Motor neuron (in vitro differentiated cells): ENCODE results near the gene CNIH3. TPM values are rescaled to one million over a fixed set of nuclear protein-coding genes. Genes with fewer than 3 reads are reported as not detected.

Experiments
- ATAC-seq, 8 experiments: fragments of 200-7000 bp; cut with Tn5 transposase; replicated peaks in 6 of 8; 2 replicates each; pipeline ENCODE4 v1.8.0; 2021; ENCODE audit warnings: mild to moderate bottlenecking in 8 of 8, moderate library complexity in 8 of 8
- H3K27ac ChIP-seq, 2 donors: fragments of 250-450 bp; sonication (Bioruptor Pico); 2 replicates each; pipeline ENCODE4 v1.9.0; 2021; ENCODE audit warnings: antibody characterized with exemption in 2 of 2, mild to moderate bottlenecking in 2 of 2, moderate library complexity in 1 of 2
- H3K4me1 ChIP-seq, 2 donors: fragments of 250-450 bp; sonication (Bioruptor Pico); replicated peaks in 1 of 2; 2 replicates each; pipeline ENCODE4 v1.6.1; 2021; ENCODE audit warnings: antibody characterized with exemption in 2 of 2, mild to moderate bottlenecking in 2 of 2, moderate library complexity in 1 of 2
- H3K4me3 ChIP-seq, 5 donors: fragments of 250-450 bp; sonication (Bioruptor Pico); 2 replicates each; pipeline ENCODE4 v1.9.0; 2021; ENCODE audit warnings: antibody characterized with exemption in 5 of 5, mild to moderate bottlenecking in 5 of 5, moderate library complexity in 4 of 5
- WGBS, 10 experiments: fragments of 450-650 bp; shearing (Covaris generic); methylation state at CpG; one replicate each; pipeline ENCODE4 v1.0.0; 2022; 5-methylcytosine and 5-hydroxymethylcytosine counted together
- in situ Hi-C, 9 experiments: fragments of 400-800 bp; cut with MboI; loops; one replicate each; pipeline ENCODE4 v1.15.0; 2021; ENCODE audit warnings: low sequenced_read_pairs in 9 of 9, low pct_unique_long_range_greater_than_20kb in 2 of 9; ENCODE audit not compliant: unreplicated experiment in 9 of 9
- total RNA-seq, 8 experiments: library from RNA; unstranded; fragments of 300-600 nt; gene quantifications; 2 replicates each; pipeline versions ENCODE4 v1.2.3 to v1.2.4, GENCODE V29; 2022

Gene CNIH3
- total RNA-seq, 8 experiments from 2014 or later, result 2.4 to 13.5 (median 8.8) TPM

- no peak overlapping the region for H3K27ac ChIP-seq
Observed at GRCh38 chr1:224620105-224620504, 4.0 kb downstream of the CNIH3 start.

GRCh38 chr1:224621813-224622682, 5.9 kb downstream of the CNIH3 start:
- in situ Hi-C loops, result no loop called here
- peak in 1 of 8 experiments; percentile 58 for ATAC-seq
- Histone ChIP-seq H3K4me1 (peaks cover 0 to 2% of the 10 kb centered on the region in 2 donors), H3K4me3 (no peak overlapping the region), H3K27ac (no peak overlapping the region)
- WGBS, 10 experiments, result 46 to 100% (median 75%) methylated on average over 2 to 7 of the region's 7 CpGs; no CpG with 5 or more reads in 1 of the 10 experiments

More at GRCh38 chr1:224620105-224620504, 4.0 kb downstream of the CNIH3 start:
- Histone ChIP-seq H3K4me1 (peaks cover 0 to 7% of the 10 kb centered on the region in 2 donors), H3K4me3 (no peak overlapping the region)
- no peak for ATAC-seq
- in situ Hi-C loops, result no loop called here
- WGBS, 10 experiments, result 45 to 89% (median 72%) methylated on average over 2 of the region's 2 CpGs; no CpG with 5 or more reads in 2 of the 10 experiments

- in situ Hi-C loops, result no loop called here
- no peak for ATAC-seq
- 83 to 100% (median 92%) methylated on average over 1 to 2 of the region's 2 CpGs; no CpG with 5 or more reads in 6 of the 10 experiments for WGBS, 10 experiments
- Histone ChIP-seq H3K27ac (no peak overlapping the region), H3K4me3 (no peak overlapping the region), H3K4me1 (no peaks in the 10 kb centered on the region)
Observed at GRCh38 chr1:224622831-224623230, 6.7 kb downstream of the CNIH3 start.

GRCh38 chr1:224623310-224623714, 7.2 kb downstream of the CNIH3 start:
- H3K4me1 ChIP-seq, result no peaks in the 10 kb centered on the region
- ATAC-seq, result no peak
- in situ Hi-C loops, result no loop called here
- H3K4me3 ChIP-seq, result no peak overlapping the region
- H3K27ac ChIP-seq, result no peak overlapping the region
- 51 to 87% (median 81%) methylated on average over 4 to 5 of the region's 5 CpGs; no CpG with 5 or more reads in 6 of the 10 experiments for WGBS, 10 experiments

- in situ Hi-C loops, result no loop called here
- ATAC-seq, result peak in 2 of 8 experiments; percentile 50 to 59
- Histone ChIP-seq H3K4me3 (no peak overlapping the region), H3K4me1 (no peaks in the 10 kb centered on the region), H3K27ac (no peak overlapping the region)
- WGBS, 10 experiments, result 40 to 81% (median 65%) methylated on average over 1 to 7 of the region's 7 CpGs; no CpG with 5 or more reads in 1 of the 10 experiments
Observed at GRCh38 chr1:224623743-224624333, 7.7 kb downstream of the CNIH3 start.

- no peak for ATAC-seq
- WGBS, 10 experiments, result 80 to 93% (median 84%) methylated on average over 1 to 4 of the region's 4 CpGs; no CpG with 5 or more reads in 3 of the 10 experiments
- H3K4me1 ChIP-seq, result no peaks in the 10 kb centered on the region
- no peak overlapping the region for H3K4me3 ChIP-seq
- in situ Hi-C loops, result no loop called here
- no peak overlapping the region for H3K27ac ChIP-seq
Observed at GRCh38 chr1:224624432-224624831, 8.3 kb downstream of the CNIH3 start.

GRCh38 chr1:224626042-224626441, 9.9 kb downstream of the CNIH3 start:
- no peak overlapping the region for H3K27ac ChIP-seq
- in situ Hi-C loops, result loop anchor here in 1 of 9 experiments (25.0 kb wide), 1 partner anchor 211 kb away; no protein-coding TSS in a partner anchor
- no peaks in the 10 kb centered on the region for H3K4me1 ChIP-seq
- WGBS, 10 experiments, result 14 to 100% (median 93%) methylated on average over 1 of the region's 1 CpG
- peak in 3 of 8 experiments; percentile 26 to 74 (median 45) for ATAC-seq
- no peak overlapping the region for H3K4me3 ChIP-seq

GRCh38 chr1:224629965-224630364, 13.8 kb downstream of the CNIH3 start:
- H3K27ac ChIP-seq, result no peak overlapping the region
- no peak for ATAC-seq
- no peaks in the 10 kb centered on the region for H3K4me1 ChIP-seq
- WGBS, 10 experiments, result 73 to 96% (median 84%) methylated on average over 1 to 4 of the region's 4 CpGs
- H3K4me3 ChIP-seq, result no peak overlapping the region
- in situ Hi-C loops, result loop anchor here in 1 of 9 experiments (25.0 kb wide), 1 partner anchor 207 kb away; no protein-coding TSS in a partner anchor

GRCh38 chr1:224631462-224632115, 15.5 kb downstream of the CNIH3 start:
- WGBS, 10 experiments, result 52 to 100% (median 73%) methylated on average over 2 to 6 of the region's 6 CpGs
- Histone ChIP-seq H3K4me3 (no peak overlapping the region), H3K27ac (no peak overlapping the region), H3K4me1 (no peaks in the 10 kb centered on the region)
- in situ Hi-C loops, result loop anchor here in 1 of 9 experiments (25.0 kb wide), 1 partner anchor 206 kb away; no protein-coding TSS in a partner anchor
- no peak for ATAC-seq

GRCh38 chr1:224632381-224632871, 16.3 kb downstream of the CNIH3 start:
- 80 to 100% (median 94%) methylated on average over 1 to 5 of the region's 5 CpGs; no CpG with 5 or more reads in 3 of the 10 experiments for WGBS, 10 experiments
- Histone ChIP-seq H3K27ac (no peak overlapping the region), H3K4me3 (no peak overlapping the region), H3K4me1 (no peaks in the 10 kb centered on the region)
- in situ Hi-C loops, result loop anchor here in 1 of 9 experiments (25.0 kb wide), 1 partner anchor 205 kb away; no protein-coding TSS in a partner anchor
- no peak for ATAC-seq

GRCh38 chr1:224632921-224633321, 16.8 kb downstream of the CNIH3 start:
- H3K4me1 ChIP-seq, result no peaks in the 10 kb centered on the region
- ATAC-seq, result peak in 1 of 8 experiments; percentile 37

GRCh38 chr1:224635356-224635755, 19.2 kb downstream of the CNIH3 start:
- no peak overlapping the region for H3K4me3 ChIP-seq
- ATAC-seq, result peak in 6 of 8 experiments; percentile 35 to 92 (median 50)
- no peaks in the 10 kb centered on the region for H3K4me1 ChIP-seq
- 0 to 100% (median 70%) methylated on average over 1 to 5 of the region's 5 CpGs; no CpG with 5 or more reads in 3 of the 10 experiments for WGBS, 10 experiments
- no peak overlapping the region for H3K27ac ChIP-seq
- in situ Hi-C loops, result loop anchor here in 1 of 9 experiments (25.0 kb wide), 1 partner anchor 202 kb away; no protein-coding TSS in a partner anchor

More at GRCh38 chr1:224632921-224633321, 16.8 kb downstream of the CNIH3 start:
- 55 to 100% (median 74%) methylated on average over 1 to 8 of the region's 8 CpGs; no CpG with 5 or more reads in 2 of the 10 experiments for WGBS, 10 experiments
- in situ Hi-C loops, result loop anchor here in 1 of 9 experiments (25.0 kb wide), 1 partner anchor 204 kb away; no protein-coding TSS in a partner anchor
- Histone ChIP-seq H3K27ac (no peak overlapping the region), H3K4me3 (no peak overlapping the region)
